Endodermal cell (in vitro differentiated cells): ENCODE results near the gene FOXO6. TPM values are rescaled to one million over a fixed set of nuclear protein-coding genes. Genes with fewer than 3 reads are reported as not detected.

ENCODE experiments used
- DNase-seq: peaks from one replicate; pipeline ENCODE4 v3.0.0-alpha.2; 2017
- H3K27ac ChIP-seq: 2 replicates; pipeline ENCODE4 v1.5.1; 2013; ENCODE audit warnings: mild to moderate bottlenecking, low read depth, low read length, moderate library complexity
- H3K27me3 ChIP-seq: 2 replicates; pipeline ENCODE4 v1.6.1; 2013; ENCODE audit warnings: mild to moderate bottlenecking, low read length, moderate library complexity; ENCODE audit not compliant: insufficient read depth, control insufficient read depth, poor library complexity, severe bottlenecking
- H3K36me3 ChIP-seq: 2 replicates; pipeline ENCODE4 v1.7.0; 2013; ENCODE audit warnings: mild to moderate bottlenecking, low read length, moderate library complexity; ENCODE audit not compliant: control insufficient read depth, insufficient read depth
- H3K4me1 ChIP-seq: one replicate; pipeline ENCODE4 v1.7.0; 2013; ENCODE audit warnings: low read length; ENCODE audit not compliant: control insufficient read depth, insufficient read depth
- H3K4me3 ChIP-seq: 2 replicates; pipeline ENCODE4 v1.5.1; 2013; ENCODE audit warnings: mild to moderate bottlenecking, low read length, moderate library complexity
- H3K9ac ChIP-seq: 2 replicates; pipeline ENCODE4 v1.6.1; 2013; ENCODE audit warnings: mild to moderate bottlenecking, low read length, moderate library complexity; ENCODE audit not compliant: poor library complexity, severe bottlenecking; ENCODE audit errors: extremely low read depth
- H3K9me3 ChIP-seq: 2 replicates; pipeline ENCODE4 v1.6.1; 2013; ENCODE audit warnings: mild to moderate bottlenecking, low read length, moderate library complexity; ENCODE audit not compliant: control insufficient read depth
- H3K27ac Mint-ChIP-seq: 2 replicates; pipeline ENCODE4 v1.8.0; 2020; ENCODE audit warnings: mixed read lengths
- H3K27me3 Mint-ChIP-seq: 2 replicates; pipeline ENCODE4 v1.8.0; 2021; ENCODE audit warnings: mild to moderate bottlenecking, mixed read lengths; ENCODE audit not compliant: insufficient read depth
- H3K36me3 Mint-ChIP-seq: 2 replicates; pipeline ENCODE4 v1.8.0; 2020; ENCODE audit warnings: low read depth, mixed read lengths
- H3K4me1 Mint-ChIP-seq: 2 replicates; pipeline ENCODE4 v1.8.0; 2020; ENCODE audit warnings: mixed read lengths
- H3K4me3 Mint-ChIP-seq: 2 replicates; pipeline ENCODE4 v1.8.0; 2020; ENCODE audit warnings: mild to moderate bottlenecking, moderate library complexity, mixed read lengths
- H3K9me3 Mint-ChIP-seq: 2 replicates; pipeline ENCODE4 v1.8.0; 2020; ENCODE audit warnings: mild to moderate bottlenecking, mixed read lengths
- WGBS, 2 experiments: methylation state at CpG; one replicate each; pipeline versions ENCODE4 v1.1.5 to v1.1.7; 2013; ENCODE audit warnings: missing lambda C conversion rate in 2 of 2, mixed read lengths in 1 of 2; ENCODE audit not compliant: insufficient coverage in 1 of 2, insufficient read length in 1 of 2; 5-methylcytosine and 5-hydroxymethylcytosine counted together
- total RNA-seq, 2 donors: library from RNA; stranded (reverse); fragmentation: NEBNext Ultra II Directional in 1 of 2; extraction: Animal tissue kit (Norgen Biotek cat#: 25700) in 1 of 2; gene quantifications; 2 replicates in 1 of 2; 3 replicates in 1 of 2; pipeline ENCODE4 v1.2.1, GENCODE V29; 2021
- TF ChIP-seq, protein P1 (sequence below): fragments of 200-600 bp; sonication (generic); conservative IDR thresholded peaks from 2 replicates; pipeline ENCODE4 v1.5.0; 2021; ENCODE audit warnings: antibody characterized with exemption, mild to moderate bottlenecking

The FOXO6 gene
- total RNA-seq, 2 donors from 2014 or later = 1.7 to 1.8 TPM

DNA sequence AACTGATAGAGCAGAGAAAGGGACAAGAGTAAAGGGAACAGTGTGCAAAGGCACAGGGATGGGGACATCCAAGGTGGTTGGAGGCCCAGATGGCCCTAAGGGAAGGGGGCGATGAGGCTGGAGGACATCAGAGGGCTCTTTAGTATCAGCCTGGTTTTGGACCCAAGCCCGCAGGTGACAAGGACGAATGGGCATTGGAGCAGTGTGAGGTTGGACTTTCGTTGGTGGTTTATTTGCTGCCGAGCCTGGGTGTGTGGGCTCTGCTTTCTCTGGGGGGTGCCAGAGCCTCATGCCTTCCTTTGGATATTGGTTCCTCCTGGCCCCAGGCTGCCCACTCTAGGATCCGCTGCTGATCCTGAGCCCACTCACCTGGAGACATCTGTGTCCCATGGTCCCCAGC, 12.1 kb downstream of the FOXO6 start:
- no peaks in the 10 kb centered on the region for H3K9me3 ChIP-seq
- H3K36me3 ChIP-seq = no peaks in the 10 kb centered on the region
- Mint-ChIP-seq H3K9me3 (no peaks in the 10 kb centered on the region), H3K27me3 (peaks cover 48% of the 10 kb centered on the region), H3K4me1 (peaks cover 21% of the 10 kb centered on the region), H3K27ac (no peak overlapping the region), H3K36me3 (no peaks in the 10 kb centered on the region), H3K4me3 (no peak overlapping the region)
- peaks cover 6% of the 10 kb centered on the region for H3K4me1 ChIP-seq
- TF ChIP-seq, protein P1, sequence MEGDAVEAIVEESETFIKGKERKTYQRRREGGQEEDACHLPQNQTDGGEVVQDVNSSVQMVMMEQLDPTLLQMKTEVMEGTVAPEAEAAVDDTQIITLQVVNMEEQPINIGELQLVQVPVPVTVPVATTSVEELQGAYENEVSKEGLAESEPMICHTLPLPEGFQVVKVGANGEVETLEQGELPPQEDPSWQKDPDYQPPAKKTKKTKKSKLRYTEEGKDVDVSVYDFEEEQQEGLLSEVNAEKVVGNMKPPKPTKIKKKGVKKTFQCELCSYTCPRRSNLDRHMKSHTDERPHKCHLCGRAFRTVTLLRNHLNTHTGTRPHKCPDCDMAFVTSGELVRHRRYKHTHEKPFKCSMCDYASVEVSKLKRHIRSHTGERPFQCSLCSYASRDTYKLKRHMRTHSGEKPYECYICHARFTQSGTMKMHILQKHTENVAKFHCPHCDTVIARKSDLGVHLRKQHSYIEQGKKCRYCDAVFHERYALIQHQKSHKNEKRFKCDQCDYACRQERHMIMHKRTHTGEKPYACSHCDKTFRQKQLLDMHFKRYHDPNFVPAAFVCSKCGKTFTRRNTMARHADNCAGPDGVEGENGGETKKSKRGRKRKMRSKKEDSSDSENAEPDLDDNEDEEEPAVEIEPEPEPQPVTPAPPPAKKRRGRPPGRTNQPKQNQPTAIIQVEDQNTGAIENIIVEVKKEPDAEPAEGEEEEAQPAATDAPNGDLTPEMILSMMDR = no peak
- no peak overlapping the region for H3K27ac ChIP-seq
- no peak for DNase-seq
- no peak overlapping the region for H3K9ac ChIP-seq
- H3K27me3 ChIP-seq = peaks cover 12% of the 10 kb centered on the region
- H3K4me3 ChIP-seq = no peak overlapping the region
- WGBS, 2 experiments = 91 to 100% methylated on average over 1 to 6 of the region's 6 CpGs

DNA sequence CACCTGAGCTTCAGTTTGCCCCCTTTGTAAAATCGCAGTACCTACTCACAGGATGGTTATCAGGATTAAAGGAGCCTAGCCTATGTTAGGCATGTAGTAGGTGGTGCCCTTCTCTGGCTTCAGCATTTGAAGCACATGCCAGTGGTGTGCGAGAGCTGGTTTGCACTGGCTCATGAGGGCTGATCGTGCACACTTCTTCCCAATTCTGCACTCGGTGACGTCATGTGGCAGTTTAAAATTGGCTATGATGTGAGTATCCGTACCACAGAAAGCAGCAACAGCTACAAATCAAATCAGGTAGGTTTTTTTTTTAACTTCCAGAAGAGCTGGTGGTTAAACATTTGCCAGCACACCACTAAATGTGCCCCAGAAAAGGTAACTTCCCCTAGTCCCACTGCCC, 13.5 kb downstream of the FOXO6 start:
- Mint-ChIP-seq H3K36me3 (no peaks in the 10 kb centered on the region), H3K9me3 (no peaks in the 10 kb centered on the region), H3K27ac (no peak overlapping the region), H3K4me3 (no peak overlapping the region), H3K27me3 (peaks cover 38% of the 10 kb centered on the region), H3K4me1 (peaks cover 15% of the 10 kb centered on the region)
- no peak overlapping the region for H3K9ac ChIP-seq
- H3K4me1 ChIP-seq = peaks cover 6% of the 10 kb centered on the region
- TF ChIP-seq, protein P1 = no peak
- H3K4me3 ChIP-seq = no peak overlapping the region
- 96 to 98% methylated on average over 6 of the region's 6 CpGs for WGBS, 2 experiments
- peaks cover 12% of the 10 kb centered on the region for H3K27me3 ChIP-seq
- H3K36me3 ChIP-seq = no peaks in the 10 kb centered on the region
- no peaks in the 10 kb centered on the region for H3K9me3 ChIP-seq
- no peak for DNase-seq
- H3K27ac ChIP-seq = no peak overlapping the region

DNA sequence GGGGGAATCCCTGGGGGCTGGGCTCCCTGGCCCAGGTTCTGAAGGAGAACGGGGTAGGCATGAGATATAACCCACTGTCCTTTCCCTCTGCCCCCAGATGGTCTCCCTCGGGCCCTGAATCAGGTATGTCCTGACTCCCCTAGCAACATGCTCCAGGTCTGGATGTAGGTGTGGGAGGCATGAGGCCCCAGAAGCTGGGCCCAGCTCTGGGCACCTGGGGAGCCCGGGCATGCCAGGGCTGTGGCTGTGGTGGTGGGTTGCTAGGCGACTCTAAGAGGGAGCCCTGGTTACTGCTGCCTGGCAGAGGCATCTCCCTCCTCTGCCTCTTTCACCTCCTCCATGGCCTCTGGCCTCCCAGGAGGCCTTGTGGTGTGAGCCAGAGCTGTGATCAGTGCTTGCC, 16.2 kb downstream of the FOXO6 start:
- Mint-ChIP-seq H3K27ac (no peak overlapping the region), H3K4me3 (no peak overlapping the region), H3K9me3 (no peaks in the 10 kb centered on the region), H3K27me3 (peaks cover 56% of the 10 kb centered on the region), H3K36me3 (no peaks in the 10 kb centered on the region), H3K4me1 (peaks cover 1% of the 10 kb centered on the region)
- peaks cover 37% of the 10 kb centered on the region for H3K27me3 ChIP-seq
- H3K4me3 ChIP-seq = no peak overlapping the region
- H3K36me3 ChIP-seq = no peaks in the 10 kb centered on the region
- DNase-seq = no peak
- H3K9ac ChIP-seq = no peak overlapping the region
- 91% methylated on average over 4 of the region's 4 CpGs; no CpG with 5 or more reads in 1 of the 2 experiments for WGBS, 2 experiments
- H3K4me1 ChIP-seq = no peaks in the 10 kb centered on the region
- no peaks in the 10 kb centered on the region for H3K9me3 ChIP-seq
- TF ChIP-seq, protein P1 = no peak
- H3K27ac ChIP-seq = no peak overlapping the region
